IgD-negative memory B cell (primary cell): ENCODE data around the gene RERG. TPM values are rescaled to one million over a fixed set of nuclear protein-coding genes. Genes with fewer than 3 reads are reported as not detected.

Experiments
- H3K27ac Mint-ChIP-seq, 3 donors: one replicate each; pipeline ENCODE4 v1.8.0; 2020 to 2022; ENCODE audit warnings: mild to moderate bottlenecking in 3 of 3, mixed read lengths in 3 of 3, moderate library complexity in 1 of 3
- H3K27me3 Mint-ChIP-seq: one replicate; pipeline ENCODE4 v1.8.0; 2021; ENCODE audit warnings: mixed read lengths
- H3K36me3 Mint-ChIP-seq: one replicate; pipeline ENCODE4 v1.8.0; 2020; ENCODE audit warnings: mild to moderate bottlenecking, mixed read lengths
- H3K4me1 Mint-ChIP-seq, 3 donors: one replicate each; pipeline ENCODE4 v1.8.0; 2020 to 2022; ENCODE audit warnings: mixed read lengths in 3 of 3, mild to moderate bottlenecking in 1 of 3
- H3K4me3 Mint-ChIP-seq, 4 donors: one replicate each; pipeline ENCODE4 v1.8.0; 2020 to 2022; ENCODE audit warnings: mild to moderate bottlenecking in 4 of 4, mixed read lengths in 4 of 4, moderate library complexity in 3 of 4
- H3K9me3 Mint-ChIP-seq, 3 donors: one replicate each; pipeline ENCODE4 v1.8.0; 2020 to 2021; ENCODE audit warnings: mixed read lengths in 3 of 3, mild to moderate bottlenecking in 1 of 3
- polyA plus RNA-seq: library from polyadenylated mRNA; unstranded; fragments of 300-500 nt; fragmentation: Illumina TruSeq; gene quantifications from one replicate; pipeline ENCODE4 v1.2.3, GENCODE V29; 2021

Gene RERG, protein sequence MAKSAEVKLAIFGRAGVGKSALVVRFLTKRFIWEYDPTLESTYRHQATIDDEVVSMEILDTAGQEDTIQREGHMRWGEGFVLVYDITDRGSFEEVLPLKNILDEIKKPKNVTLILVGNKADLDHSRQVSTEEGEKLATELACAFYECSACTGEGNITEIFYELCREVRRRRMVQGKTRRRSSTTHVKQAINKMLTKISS
- polyA plus RNA-seq: not detected

DNA sequence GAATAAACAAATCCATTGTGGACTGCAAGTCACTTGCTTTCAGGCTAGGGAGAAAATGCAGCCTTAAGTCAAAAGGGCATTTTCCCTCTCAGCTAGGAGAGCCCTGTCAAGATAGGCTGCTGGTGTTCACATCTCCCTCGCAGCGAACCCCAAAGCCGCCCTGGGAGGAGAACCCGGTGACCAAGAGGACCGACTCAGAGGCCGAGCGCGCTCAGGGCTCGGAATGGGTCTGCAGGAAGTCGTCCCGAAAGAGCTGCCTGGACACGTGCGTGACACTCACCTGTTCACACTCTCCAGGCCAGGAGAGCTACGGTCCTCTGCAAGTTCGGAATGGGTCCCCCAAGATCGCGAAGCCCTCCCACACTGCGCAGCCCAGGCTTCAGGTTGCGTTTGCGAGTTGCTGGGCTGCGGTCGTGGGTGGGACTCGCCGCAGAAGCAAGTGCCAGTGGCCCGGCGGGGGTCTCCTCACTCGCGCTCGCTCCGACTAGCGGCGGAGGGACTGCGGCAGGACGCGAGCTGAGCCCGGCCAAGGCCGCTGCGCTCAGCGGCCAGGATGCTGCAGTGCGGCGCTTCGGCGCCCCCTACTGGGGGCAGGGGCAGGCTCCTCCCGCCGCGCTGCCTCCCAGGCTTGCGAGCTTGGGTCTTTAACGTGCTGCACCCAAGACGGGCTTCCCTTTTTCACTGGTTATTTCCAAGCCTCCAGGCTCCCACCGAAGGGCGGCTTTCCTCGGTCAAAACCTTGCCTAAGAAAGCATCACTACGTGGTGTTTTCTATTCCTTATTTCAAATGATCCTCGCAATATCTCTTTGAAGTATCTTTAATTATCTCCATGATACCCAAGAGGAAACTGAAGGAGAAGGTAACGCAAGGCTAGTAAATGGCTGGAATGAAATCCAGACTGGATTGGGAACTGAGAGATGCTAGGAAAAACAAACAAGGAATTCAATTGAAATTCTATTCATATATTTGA lies at the start of gene RERG:
RERG (minus strand) TSS at position 503 of the 971 bp plus-strand sequence. CDS start 3,928 bp downstream, outside the sequence.
- peaks cover 0 to 2% (median 0%) of the 10 kb centered on the region in 3 donors for H3K9me3 Mint-ChIP-seq
- H3K4me1 Mint-ChIP-seq: peaks cover 0 to 7% (median 3%) of the 10 kb centered on the region in 3 donors
- no peak within 1 kb of the TSS for H3K27ac Mint-ChIP-seq
- H3K36me3 Mint-ChIP-seq: no peaks in the 10 kb centered on the region
- peak within 1 kb of the TSS in 3 of 4 donors; percentile 56 to 80 (median 80) for H3K4me3 Mint-ChIP-seq
- H3K27me3 Mint-ChIP-seq: peaks cover 15% of the 10 kb centered on the region

GRCh38 chr12:15270591-15270990 lies 49.4 kb upstream of the RERG start:
- Mint-ChIP-seq H3K9me3 (no peaks in the 10 kb centered on the region), H3K4me1 (no peaks in the 10 kb centered on the region), H3K27ac (no peak overlapping the region), H3K27me3 (peaks cover 4% of the 10 kb centered on the region), H3K36me3 (no peaks in the 10 kb centered on the region), H3K4me3 (no peak overlapping the region)

DNA sequence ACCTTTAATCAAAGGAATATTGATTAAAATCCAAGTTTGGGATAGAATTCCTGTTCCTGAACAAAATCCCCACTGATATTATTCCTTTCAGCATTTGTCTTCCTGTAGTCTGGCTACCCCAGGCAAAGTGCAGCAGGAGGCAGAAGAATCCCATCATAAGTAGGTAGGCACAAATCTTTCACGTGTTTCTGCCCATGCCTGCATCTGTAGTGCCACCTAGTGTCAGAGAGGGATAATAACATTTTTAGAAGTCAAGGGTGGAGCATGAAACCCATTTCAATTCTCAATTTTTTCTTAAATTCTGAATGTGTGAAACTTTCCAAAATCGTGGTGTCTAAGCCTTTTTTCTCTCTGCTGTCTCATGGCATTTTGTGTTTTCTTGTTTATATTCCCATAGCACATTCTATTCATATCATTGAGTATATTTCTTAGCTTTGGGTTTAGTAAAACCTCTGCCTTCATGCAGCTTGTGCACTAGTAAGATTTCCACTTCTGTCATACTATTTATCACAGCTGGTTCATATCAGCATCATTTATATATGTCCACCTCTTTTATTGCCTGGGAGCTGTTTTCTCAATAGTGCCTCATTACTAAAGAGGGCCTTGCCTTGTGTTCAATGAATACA lies 47.8 kb upstream of the RERG start:
- no peaks in the 10 kb centered on the region for H3K27me3 Mint-ChIP-seq
- H3K4me3 Mint-ChIP-seq: no peak overlapping the region
- H3K4me1 Mint-ChIP-seq: no peaks in the 10 kb centered on the region
- H3K9me3 Mint-ChIP-seq: no peaks in the 10 kb centered on the region
- H3K27ac Mint-ChIP-seq: no peak overlapping the region
- H3K36me3 Mint-ChIP-seq: no peaks in the 10 kb centered on the region

DNA sequence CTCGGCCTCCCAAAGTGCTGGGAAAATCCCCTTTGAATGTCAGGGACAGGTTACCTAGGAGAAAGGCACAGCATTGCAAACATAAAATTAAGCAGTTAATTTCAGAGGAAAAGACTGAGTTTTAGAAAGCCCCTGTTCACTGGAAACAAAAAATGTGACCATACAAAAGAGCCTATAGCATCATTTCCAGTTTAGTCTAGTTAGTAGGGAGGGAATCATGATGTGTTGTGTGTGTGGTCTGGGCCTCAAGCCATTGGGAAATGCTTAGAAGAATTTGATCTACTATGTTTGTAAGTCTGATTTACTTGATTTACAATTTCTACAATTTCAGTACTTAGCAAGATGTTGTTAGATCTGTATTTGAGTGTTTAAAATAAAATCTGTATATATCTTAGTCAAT lies 47.1 kb upstream of the RERG start:
- H3K4me3 Mint-ChIP-seq: no peak overlapping the region
- H3K27me3 Mint-ChIP-seq: no peaks in the 10 kb centered on the region
- no peak overlapping the region for H3K27ac Mint-ChIP-seq
- H3K36me3 Mint-ChIP-seq: no peaks in the 10 kb centered on the region
- no peaks in the 10 kb centered on the region for H3K9me3 Mint-ChIP-seq
- H3K4me1 Mint-ChIP-seq: no peaks in the 10 kb centered on the region

DNA sequence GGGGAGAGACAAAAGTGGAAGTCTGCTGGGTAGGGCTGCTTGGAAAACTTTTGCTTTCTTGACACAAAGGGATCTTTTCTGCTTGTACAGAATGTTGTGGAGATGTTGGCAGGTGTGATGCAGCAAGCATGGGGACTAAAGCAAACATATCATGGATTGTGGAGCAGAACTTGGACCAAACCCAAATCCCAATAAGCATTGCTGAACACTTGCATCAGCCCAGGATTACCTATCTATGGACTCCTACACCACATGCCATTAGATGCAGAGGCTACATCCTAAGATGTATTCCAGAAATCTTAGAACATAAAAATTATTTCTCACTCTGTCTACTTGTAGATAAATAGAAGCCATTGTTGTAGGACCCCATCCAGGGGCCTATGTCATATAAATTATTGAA lies 44.7 kb upstream of the RERG start:
- H3K27me3 Mint-ChIP-seq: no peaks in the 10 kb centered on the region
- no peaks in the 10 kb centered on the region for H3K36me3 Mint-ChIP-seq
- no peaks in the 10 kb centered on the region for H3K9me3 Mint-ChIP-seq
- H3K27ac Mint-ChIP-seq: no peak overlapping the region
- no peaks in the 10 kb centered on the region for H3K4me1 Mint-ChIP-seq
- no peak overlapping the region for H3K4me3 Mint-ChIP-seq

GRCh38 chr12:15256761-15257160 lies 35.5 kb upstream of the RERG start:
- Mint-ChIP-seq H3K4me1 (no peaks in the 10 kb centered on the region), H3K36me3 (no peaks in the 10 kb centered on the region), H3K27me3 (peaks cover 7% of the 10 kb centered on the region), H3K4me3 (no peak overlapping the region), H3K27ac (no peak overlapping the region), H3K9me3 (peaks cover 0 to 9% (median 6%) of the 10 kb centered on the region in 3 donors)

- Mint-ChIP-seq H3K27ac (peak overlapping the region in 1 of 3 donors; percentile 9), H3K36me3 (no peaks in the 10 kb centered on the region), H3K4me3 (no peak overlapping the region), H3K27me3 (peaks cover 16% of the 10 kb centered on the region), H3K4me1 (no peaks in the 10 kb centered on the region), H3K9me3 (peaks cover 0 to 15% (median 9%) of the 10 kb centered on the region in 3 donors)
Measured at GRCh38 chr12:15253990-15254389, 32.8 kb upstream of the RERG start.

GRCh38 chr12:15244926-15245325 lies 23.7 kb upstream of the RERG start:
- Mint-ChIP-seq H3K36me3 (peaks cover 4% of the 10 kb centered on the region), H3K4me1 (no peaks in the 10 kb centered on the region), H3K9me3 (peaks cover 6 to 13% (median 8%) of the 10 kb centered on the region in 3 donors), H3K27ac (no peak overlapping the region), H3K4me3 (no peak overlapping the region), H3K27me3 (peaks cover 19% of the 10 kb centered on the region)

- peaks cover 4% of the 10 kb centered on the region for H3K36me3 Mint-ChIP-seq
- H3K27ac Mint-ChIP-seq: no peak overlapping the region
- H3K27me3 Mint-ChIP-seq: peaks cover 15% of the 10 kb centered on the region
- peaks cover 5 to 13% (median 6%) of the 10 kb centered on the region in 3 donors for H3K9me3 Mint-ChIP-seq
- no peak overlapping the region for H3K4me3 Mint-ChIP-seq
- no peaks in the 10 kb centered on the region for H3K4me1 Mint-ChIP-seq
Measured at GRCh38 chr12:15244341-15244740, 23.1 kb upstream of the RERG start.

DNA sequence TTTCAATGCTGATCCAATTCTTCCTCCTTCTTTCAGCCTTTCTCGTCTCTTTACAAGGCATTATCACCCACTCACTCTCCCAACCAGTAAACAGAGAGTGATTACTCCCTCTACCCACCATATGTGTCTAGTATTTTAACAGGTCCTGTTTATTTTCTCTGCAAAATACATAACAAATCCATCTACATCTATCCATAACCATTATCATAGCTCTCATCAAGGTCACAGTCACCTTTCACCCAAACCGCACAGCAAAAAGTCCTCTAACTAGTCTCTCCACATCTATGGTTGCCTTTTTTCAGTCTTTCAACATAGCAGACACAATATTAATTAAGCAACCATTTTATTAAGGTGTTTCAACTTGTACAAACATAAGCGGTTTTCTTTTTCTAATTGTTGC lies 21.9 kb upstream of the RERG start:
- no peaks in the 10 kb centered on the region for H3K4me1 Mint-ChIP-seq
- no peak overlapping the region for H3K4me3 Mint-ChIP-seq
- H3K27ac Mint-ChIP-seq: no peak overlapping the region
- peaks cover 10% of the 10 kb centered on the region for H3K27me3 Mint-ChIP-seq
- peaks cover 0 to 7% (median under 1%) of the 10 kb centered on the region in 3 donors for H3K9me3 Mint-ChIP-seq
- H3K36me3 Mint-ChIP-seq: peaks cover 4% of the 10 kb centered on the region

- Mint-ChIP-seq H3K36me3 (peaks cover 4% of the 10 kb centered on the region), H3K9me3 (no peaks in the 10 kb centered on the region), H3K27me3 (peaks cover 12% of the 10 kb centered on the region), H3K4me3 (no peak overlapping the region), H3K4me1 (no peaks in the 10 kb centered on the region), H3K27ac (no peak overlapping the region)
Measured at GRCh38 chr12:15240898-15241297, 19.7 kb upstream of the RERG start.

DNA sequence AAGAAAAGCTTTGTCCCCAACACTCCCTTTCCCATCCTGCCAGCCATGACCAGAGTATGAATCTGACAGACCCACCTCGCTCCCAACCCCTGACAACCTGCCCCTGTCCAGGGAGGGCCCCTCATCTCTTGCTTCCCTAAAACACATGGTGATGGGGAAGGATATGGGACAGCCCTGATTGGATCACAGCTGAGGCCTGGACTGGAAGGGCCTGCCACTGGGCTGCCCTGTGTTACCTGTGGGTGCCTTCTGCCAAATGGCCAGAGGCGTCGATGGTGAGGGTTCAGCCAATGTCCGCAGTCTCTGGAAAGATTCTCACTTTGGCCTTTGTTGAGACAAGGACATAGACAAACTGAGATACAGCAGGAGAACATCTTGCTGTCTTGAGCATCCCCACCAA lies 13.3 kb upstream of the RERG start:
- no peaks in the 10 kb centered on the region for H3K36me3 Mint-ChIP-seq
- H3K9me3 Mint-ChIP-seq: peaks cover 0 to 2% (median 0%) of the 10 kb centered on the region in 3 donors
- no peak overlapping the region for H3K27ac Mint-ChIP-seq
- no peaks in the 10 kb centered on the region for H3K4me1 Mint-ChIP-seq
- peaks cover 12% of the 10 kb centered on the region for H3K27me3 Mint-ChIP-seq
- H3K4me3 Mint-ChIP-seq: no peak overlapping the region

- Mint-ChIP-seq H3K9me3 (peaks cover 0 to 2% (median 0%) of the 10 kb centered on the region in 3 donors), H3K36me3 (no peaks in the 10 kb centered on the region), H3K27me3 (peaks cover 12% of the 10 kb centered on the region), H3K27ac (peak overlapping the region in 1 of 3 donors; percentile 33), H3K4me1 (no peaks in the 10 kb centered on the region), H3K4me3 (no peak overlapping the region)
Measured at GRCh38 chr12:15234011-15234410, 12.8 kb upstream of the RERG start.

DNA sequence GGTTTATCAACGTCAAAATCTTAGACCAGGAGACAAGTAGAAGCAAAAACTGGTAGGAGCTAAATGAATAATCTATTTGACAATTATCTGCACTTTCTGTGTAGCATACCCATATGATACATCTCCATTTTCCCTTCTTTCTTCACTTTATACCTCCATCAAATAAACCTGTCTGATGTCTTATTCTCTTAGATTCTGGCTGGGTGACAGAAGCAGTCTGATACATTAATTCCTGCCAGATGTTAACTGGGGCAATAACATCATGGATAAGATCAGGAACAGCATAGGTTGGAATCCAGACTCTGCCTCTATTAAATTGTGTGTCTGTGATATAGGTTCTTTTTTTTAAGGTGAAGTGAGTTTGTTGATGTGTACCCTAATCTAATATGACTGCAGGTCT lies 11.7 kb upstream of the RERG start:
- H3K4me1 Mint-ChIP-seq: no peaks in the 10 kb centered on the region
- peaks cover 0 to 2% (median 0%) of the 10 kb centered on the region in 3 donors for H3K9me3 Mint-ChIP-seq
- H3K27ac Mint-ChIP-seq: no peak overlapping the region
- H3K4me3 Mint-ChIP-seq: no peak overlapping the region
- H3K27me3 Mint-ChIP-seq: peaks cover 12% of the 10 kb centered on the region
- no peaks in the 10 kb centered on the region for H3K36me3 Mint-ChIP-seq

GRCh38 chr12:15231493-15231892 lies 10.3 kb upstream of the RERG start:
- H3K4me1 Mint-ChIP-seq: no peaks in the 10 kb centered on the region
- peaks cover 9% of the 10 kb centered on the region for H3K27me3 Mint-ChIP-seq
- no peak overlapping the region for H3K27ac Mint-ChIP-seq
- H3K36me3 Mint-ChIP-seq: no peaks in the 10 kb centered on the region
- H3K4me3 Mint-ChIP-seq: no peak overlapping the region
- H3K9me3 Mint-ChIP-seq: peaks cover 0 to 2% (median 0%) of the 10 kb centered on the region in 3 donors
